Measurements from ENCODE around the gene MAP3K9.
"Not testable (repeated sequence)": the region's sequence is repeated elsewhere in the genome, so short reads cannot be mapped to it uniquely, and the experiment has no call there.

The MAP3K9 gene

DNA sequence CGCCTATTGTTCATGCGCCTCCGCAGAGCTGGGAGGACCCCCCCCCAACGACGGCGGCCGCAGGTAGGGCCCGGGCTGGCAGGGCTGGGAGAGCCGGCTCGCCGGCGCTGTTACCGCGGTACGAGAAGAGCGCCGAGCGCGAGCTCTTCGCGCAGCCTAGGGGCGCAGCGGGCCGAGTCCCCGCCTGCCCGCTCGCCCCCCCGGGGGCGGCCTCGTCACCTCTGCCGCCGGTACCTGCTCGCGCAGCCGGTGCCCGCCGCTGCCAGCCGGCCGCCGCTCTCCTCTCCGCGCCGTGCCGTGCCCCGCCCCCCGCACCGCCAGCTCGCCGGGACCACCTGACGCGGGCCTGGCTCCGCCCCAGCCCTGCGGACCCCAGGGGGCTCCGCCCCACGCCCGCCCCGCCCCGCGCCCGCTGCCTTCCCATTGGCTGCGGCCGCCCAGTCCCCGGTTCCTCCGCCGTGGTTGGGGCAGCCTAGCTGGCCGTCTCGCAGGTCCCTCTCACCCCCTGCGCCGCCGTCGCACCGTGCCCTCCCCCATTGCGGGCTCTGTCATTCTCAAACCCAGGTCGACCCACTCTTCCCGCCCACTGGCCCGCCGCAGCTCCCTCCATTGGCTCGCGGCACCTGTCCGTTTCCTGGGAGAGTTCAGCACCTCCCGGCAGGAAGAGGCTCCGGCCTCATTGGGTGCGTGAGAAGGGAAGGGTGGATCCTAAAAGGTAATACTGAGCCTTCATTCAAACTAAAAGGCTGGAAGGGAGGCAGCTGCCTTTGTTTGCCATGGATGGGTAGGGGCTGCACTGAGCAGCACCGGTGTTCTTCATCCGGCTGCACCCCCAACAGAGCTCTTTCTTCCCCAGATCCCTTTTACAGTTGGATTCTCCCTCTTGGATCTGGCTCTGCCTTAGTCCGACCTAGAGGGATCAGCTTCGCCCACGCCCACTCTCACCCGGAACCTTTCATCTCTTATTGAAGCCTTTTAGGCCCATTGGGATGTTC lies at the start of gene MAP3K9:
Gene MAP3K9 (minus strand): TSS at position 289 of the 995 bp plus-strand sequence. CDS start 342 bp downstream, outside the sequence.
- peak; percentile 99 for DNase-seq

DNA sequence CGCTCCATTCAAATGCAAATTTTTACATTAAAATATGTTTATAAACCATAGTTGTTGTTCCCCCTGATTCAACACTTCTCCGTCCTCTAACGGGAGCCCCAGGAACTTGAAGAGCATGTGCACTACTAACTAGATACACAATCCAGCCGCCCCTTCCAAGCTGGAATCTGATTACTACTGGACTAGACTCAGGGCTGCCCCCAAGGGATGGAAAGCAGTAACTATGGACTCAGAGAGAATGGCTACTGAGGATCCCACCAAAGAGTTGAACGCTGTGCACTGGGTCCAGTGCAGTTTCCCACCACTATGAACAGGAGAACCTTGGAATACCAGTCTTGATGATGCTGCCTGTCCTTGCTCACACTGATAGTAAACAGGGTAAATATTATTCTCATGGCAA lies 49.3 kb upstream of the MAP3K9 start:
- DNase-seq = no peak

DNA sequence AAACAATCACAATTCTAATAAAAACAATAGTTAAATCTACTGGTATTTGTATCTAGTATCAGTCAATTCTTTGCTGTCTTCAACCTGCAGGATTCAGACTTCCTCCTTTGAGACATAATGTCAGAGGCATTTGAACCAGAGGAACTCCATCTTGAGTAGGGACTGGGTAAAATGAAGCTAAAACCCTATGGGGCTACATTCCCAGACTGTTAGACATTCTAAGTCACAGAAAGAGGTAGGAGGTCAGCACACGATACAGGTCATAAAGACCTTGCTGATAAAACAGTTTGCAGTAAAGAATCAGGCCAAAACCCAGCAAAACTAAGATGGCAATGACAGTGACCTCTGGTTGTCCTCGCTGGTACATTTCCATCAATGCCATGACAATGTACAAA lies 48.2 kb upstream of the MAP3K9 start:
- DNase-seq = no peak

DNA sequence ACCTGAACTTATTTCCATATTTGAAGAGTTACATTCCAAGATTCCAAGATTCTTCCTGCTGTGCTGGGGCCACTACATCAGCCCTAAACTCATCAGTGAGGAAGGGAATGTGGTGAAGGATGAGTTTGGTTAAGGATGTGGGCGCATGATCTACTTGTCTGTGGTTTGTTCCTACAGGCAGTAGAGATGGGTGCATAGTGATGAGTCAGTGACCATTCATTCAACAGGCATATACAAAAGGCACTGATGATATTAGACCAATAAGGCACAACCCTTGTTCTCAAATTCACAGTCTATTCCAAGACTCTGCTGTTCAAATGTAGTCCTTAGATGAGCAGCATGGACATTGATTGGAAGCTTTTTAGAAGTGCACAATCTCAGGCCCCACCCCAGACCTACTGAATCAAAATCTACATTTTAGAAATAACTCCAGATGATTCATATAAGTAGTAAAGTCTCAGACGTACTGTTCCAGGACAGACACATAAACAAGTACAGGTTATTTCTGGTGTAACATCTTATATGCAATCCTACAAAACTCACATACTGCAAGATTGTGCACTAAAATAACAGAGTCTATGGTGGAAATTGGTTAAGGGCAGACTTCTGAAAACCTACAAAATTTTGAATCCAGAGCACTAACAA lies 47.7 kb upstream of the MAP3K9 start:
- DNase-seq = no peak

DNA sequence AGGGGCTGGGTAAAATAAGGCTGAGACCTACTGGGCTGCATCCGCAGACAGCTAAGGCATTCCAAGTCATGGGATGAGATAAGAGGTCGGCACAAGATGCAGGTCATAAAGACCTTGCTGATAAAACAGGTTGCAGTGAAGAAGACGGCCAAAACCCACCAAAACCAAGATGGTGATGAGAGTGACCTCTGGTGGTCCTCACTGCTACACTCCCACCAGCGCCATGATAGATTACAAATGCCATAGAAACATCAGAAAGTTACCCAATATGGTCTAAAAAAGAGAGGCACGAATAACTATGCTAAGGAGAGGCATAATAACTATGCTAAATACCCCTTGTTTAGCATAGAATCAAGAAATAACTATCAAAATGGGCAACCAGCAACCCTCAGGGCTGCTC lies 46.2 kb upstream of the MAP3K9 start:
- DNase-seq = no peak

DNA sequence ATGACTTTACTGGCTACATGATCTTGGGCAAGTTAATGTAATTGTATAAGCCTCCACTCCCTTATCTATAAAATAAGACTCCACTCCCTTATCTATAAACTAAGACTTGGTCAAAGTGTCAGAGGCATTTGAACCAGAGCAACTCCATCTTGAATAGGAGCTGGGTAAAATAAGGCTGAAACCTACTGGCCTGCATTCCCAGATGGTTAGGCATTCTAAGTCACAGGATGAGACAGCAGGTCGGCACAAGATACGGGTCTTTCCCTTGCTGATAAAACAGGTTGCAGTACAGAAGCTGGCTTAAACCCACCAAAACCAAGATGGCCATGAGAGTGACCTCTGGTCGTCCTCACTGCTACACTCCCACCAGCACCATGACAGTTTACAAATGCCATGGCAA lies 44.3 kb upstream of the MAP3K9 start:
- not testable (repeated sequence) for DNase-seq

DNA sequence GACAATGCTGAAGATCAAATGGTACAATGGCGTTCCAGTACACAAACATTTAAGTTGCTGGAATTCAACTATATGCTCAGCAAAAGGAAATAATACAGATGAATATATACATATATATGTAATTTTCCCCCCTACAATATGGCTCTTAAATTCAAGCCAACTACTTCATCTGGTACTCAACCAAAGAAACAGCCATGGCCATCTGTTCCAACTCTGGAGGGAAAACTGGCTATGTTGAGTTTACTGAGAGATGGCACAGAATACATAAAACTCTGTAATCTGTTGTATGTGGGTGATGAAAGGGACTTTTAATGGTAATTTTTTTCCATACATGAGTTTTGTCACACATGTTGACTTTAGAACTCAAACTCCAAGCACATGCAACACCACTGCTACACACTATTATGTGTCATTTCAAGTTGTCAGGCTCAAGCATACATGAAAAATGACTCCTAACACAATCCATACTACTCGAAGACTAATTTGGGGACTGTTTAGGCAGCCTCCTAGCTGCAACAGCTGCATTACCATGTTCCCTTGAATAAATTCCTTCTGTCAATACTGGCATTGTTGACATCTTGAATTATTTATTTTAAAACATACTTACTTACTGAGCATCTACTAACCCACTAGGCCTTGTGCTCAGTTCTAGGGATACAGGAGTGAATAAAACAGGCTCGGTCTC lies 38.2 kb upstream of the MAP3K9 start:
- no peak for DNase-seq

DNA sequence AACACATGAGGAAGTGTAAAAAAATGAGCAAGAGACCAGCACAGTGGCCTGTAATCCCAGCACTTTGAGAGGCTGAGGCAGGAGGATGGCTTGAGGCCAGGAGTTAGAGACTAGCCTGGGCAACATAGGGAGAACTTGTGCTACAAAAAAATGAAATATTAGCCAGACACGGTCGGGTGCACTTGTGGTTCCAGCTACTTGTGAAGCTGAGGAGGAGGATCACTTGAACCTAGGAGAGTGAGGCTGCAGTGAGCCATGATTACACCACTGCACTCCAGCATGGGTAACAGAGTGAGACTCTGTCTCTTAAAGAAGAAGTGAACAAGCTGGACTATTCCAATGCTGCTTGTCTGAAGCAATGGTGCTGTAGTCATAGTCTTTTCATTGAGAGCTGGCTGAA lies 36.3 kb upstream of the MAP3K9 start:
- no peak for DNase-seq

DNA sequence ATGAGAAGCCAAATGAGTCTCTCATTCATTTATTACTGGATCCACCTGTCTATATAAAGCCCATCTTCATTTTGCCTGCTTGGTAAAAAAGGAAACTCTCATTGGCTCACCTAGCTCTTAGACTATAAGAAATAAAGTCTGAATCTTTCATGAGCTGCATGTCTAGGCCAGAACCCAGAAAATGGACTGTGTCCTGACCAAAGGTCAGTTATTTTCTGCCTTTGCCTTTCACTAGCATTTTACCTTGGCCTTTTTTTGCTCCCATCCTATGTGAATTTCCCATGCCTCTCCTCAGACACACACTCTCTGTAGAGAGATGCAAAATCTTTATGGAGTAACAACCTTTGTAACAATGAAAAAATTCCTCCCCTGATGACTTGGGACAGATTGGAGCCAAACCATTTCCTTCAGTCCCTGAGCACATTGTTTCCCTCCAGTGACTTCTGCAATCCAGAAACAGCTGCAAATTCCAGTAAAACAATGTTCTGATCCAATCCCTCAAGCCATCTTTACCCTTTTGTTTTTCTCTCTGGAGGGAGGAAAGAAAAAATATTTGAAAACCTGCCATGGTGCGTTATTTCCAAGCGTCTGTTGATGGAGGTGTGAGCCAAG lies 33.6 kb upstream of the MAP3K9 start:
- no peak for DNase-seq

DNA sequence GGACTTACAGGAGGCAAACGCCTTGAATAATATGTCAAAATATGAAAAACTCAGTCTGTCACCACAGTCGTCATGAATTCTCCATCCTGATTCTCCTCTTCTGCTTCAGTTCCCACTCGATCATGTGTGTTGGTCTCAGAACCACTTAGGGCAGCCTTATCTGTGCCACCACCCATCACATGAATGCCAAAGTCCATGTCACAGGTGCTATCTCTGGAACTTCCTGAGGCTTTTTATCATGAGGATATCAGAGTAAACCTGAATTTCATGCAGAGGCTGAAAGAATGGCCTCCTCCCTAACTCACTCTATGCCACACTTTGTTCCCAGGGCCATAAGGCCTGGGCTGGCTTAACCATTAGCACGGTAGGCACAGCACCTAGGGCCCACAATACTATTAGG lies 28.8 kb upstream of the MAP3K9 start:
- no peak for DNase-seq

DNA sequence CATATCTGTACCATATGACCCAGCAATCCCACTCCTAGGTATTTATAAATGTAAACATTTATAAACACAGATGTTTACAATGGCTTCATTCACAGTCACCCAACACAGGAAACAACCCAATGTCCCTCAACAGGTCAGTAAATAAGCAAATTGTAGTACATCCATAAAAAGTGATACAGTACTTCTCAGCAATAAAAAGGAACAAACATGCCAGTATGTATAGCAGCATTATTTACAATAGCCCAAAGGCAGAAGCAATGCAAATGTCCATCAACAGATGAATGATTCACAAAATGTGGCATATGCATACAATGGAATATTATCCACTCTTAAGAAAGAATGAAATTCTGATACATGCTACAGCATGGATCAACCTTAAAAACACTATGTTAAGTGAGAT lies 27.6 kb upstream of the MAP3K9 start:
- no peak for DNase-seq

DNA sequence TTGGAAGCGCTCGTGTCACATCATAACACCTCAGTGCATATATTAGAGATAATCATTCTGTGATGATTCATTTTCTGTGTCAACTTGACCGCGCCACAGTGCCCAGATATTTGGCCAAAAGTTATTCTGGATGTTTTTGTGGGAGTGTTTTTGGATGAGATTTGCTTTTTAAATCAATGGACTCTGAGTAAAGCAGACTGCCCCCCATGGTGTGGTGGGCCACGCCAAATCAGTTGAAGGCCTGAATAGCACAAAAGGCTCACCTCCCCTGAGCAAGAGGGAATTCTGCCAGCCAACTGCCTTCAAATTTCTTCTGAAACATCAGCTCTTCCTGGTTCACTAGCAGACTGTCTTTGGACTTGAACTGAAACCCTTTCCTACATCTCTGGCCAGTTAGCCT lies 24.6 kb upstream of the MAP3K9 start:
- no peak for DNase-seq

DNA sequence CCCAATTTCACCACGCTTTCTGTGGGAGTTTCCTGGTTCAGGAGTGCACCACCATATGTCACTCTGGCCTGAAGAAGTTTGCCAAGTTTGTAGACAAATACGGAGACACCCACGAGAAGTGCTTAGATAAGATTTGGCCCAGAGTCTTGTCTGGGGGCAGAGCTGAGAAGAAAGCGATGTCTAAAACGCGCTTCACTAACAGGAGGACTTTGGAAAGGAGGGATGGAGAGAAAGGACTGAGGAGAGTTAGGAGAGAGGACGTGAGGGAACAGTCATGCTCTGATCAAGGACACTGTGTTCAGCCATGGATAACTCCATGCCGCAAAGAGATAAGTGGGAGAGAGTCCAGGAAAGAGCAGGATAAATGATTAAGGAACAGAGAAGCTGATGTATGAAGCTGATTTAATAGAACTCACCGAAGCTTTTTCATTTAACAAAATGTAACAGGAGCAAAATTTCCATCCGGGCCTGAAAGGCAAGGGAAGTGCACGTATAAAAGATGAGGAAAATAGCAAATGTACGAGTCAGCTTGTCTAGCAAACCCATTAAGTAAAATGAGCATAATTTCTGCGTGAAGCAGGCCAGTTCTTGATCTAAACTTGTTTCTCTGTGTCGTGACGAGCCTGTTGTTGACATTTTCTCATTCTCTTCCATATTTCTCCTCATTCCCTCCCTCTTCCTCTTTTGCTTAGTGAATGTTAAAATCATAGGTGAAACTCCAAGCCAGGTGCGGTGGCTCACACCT lies 23.4 kb upstream of the MAP3K9 start:
- no peak for DNase-seq

DNA sequence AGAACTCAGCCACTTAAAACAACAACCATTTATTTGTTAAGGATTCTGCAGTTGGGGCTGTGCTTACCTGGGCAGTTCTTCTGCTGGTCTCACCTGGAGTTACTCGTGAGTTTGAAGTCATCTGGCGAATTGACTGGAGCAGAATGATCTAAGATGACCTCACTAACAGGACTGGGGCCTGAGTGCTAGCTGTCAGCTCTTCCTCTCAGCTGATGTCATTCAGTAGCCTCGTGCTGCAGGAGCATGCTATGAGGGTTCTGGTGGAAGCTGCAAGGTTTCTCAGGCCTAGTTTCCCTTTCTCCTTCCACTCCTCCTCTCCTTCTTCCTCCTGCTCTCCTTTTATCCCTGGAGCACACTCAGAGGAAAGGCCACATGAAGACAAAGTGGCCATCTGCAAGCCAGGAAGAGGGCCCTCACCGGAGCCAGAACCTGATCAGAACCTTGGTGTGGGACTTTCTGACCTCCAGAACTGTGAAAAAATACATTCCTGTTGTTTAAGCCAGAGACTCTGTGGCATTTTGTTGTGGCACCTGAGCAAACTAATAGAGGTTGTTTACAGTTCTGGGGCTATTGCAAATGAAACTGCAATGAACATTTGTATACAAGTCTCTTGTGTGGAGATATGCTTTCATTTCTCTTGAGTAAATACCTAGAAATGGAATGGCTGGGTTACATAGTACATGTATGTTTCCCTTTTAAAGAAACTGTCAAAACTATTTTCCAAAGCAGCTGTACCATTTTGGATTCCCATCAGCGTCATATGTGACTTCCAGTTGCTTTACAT lies 21.9 kb upstream of the MAP3K9 start:
- DNase-seq = no peak

DNA sequence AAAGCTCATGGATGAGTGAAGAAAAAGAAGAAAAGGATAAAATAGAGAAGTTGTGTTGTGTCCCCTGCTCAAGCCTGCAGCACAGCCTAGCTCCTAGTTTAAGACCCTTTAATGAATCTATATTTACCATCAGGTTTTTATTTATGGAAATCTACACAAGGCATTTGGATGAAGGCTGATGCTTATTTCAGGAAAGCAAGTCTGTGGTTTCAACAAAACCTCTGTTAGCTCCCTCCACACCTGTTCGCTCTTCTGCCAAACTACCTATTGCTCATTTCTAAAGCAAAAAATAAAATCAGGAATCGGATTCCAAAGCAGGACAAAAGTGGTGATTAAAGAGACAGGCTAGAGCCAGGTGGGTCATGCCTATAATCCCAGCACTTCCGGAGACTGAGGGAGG lies 18.9 kb upstream of the MAP3K9 start:
- DNase-seq = no peak

DNA sequence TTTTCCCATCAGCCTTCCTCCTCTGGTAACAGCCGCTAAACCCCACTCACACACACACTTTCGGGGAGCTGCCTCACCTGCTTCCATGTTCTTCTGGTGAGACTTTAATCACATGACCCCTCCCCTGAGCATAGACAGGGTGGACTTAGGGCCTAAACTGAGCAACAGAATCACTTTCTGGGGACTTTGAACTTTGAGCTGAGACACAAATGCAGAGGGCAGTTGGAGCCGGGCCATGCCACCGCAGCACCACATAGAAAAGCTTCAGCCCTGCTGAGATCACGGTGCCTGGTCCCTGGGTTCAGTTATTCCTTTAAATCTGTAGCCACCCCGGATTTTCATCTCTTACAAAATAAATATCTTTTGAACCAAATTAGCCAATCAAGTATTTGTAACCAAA lies 18.4 kb upstream of the MAP3K9 start:
- DNase-seq = no peak

DNA sequence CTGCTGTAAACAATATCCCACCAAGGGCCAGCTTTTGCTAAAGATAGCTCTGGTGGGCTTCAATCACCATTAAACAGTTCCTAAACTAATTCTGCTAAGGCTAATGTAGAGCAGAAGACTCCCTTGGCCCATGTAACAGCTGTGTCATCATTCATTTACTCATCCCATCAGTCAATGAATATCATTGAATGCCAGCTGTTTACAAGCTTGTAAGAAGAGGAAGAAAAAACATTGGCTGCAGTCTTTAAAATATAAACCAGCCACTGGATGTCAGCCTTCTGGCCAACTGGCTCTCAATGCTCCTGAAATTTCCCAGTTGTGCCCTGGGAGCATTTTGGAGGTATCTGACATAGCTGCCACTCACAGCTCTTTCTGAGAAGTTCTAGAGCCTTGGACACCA lies 18.0 kb upstream of the MAP3K9 start:
- no peak for DNase-seq

DNA sequence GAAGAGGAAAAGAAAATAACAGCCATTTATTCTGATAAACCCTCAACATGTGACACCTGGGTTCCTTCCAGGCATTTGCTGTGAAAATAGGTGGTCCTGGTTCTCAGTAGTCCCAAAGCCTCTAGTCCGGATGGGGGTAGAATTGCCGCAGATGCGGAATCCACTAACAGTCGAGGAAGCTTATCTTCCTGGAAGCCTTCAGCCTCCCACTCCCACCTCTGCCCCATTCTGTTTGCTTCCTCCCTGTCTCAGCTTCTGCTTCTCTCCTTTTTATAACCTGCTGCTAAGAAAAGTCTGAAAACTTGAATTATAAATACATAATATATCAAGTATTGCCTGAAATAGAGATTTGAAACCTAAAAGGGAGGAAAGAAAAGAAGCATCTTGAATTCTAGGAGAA lies 14.0 kb upstream of the MAP3K9 start:
- no peak for DNase-seq

DNA sequence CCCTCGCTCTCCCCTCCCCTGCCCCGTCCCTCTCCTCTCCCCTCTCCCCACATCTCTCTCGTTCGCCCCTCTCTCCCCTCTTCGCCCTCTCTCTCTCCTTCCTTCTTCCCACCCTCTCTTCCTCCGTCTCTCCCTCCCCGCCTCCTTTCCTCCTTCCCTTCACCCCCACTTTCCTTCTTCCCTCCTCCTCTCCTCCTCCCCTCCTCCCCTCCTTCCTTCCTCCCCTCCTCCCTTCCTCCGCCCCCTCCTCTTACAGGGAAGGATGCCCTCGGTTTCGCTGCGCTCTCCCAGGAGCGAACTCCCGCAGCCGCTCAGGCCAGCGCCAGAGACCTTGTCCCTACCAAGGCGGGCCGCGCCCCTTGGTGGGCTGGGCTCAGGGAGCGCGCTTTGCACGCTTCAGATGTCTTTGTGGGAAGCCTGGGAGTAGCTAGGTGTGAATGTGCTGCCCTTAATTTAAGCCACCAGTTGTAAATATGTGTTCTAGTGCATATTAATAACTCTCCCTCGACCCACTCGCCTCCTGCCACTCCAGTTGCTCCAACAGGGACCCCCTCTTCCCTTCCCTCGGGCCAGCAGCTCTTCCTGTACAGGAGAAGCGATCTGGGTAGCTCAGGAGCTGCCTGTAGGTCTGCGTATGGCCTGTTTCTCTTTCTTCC lies 13.3 kb upstream of the MAP3K9 start:
- DNase-seq = peak; percentile 66

DNA sequence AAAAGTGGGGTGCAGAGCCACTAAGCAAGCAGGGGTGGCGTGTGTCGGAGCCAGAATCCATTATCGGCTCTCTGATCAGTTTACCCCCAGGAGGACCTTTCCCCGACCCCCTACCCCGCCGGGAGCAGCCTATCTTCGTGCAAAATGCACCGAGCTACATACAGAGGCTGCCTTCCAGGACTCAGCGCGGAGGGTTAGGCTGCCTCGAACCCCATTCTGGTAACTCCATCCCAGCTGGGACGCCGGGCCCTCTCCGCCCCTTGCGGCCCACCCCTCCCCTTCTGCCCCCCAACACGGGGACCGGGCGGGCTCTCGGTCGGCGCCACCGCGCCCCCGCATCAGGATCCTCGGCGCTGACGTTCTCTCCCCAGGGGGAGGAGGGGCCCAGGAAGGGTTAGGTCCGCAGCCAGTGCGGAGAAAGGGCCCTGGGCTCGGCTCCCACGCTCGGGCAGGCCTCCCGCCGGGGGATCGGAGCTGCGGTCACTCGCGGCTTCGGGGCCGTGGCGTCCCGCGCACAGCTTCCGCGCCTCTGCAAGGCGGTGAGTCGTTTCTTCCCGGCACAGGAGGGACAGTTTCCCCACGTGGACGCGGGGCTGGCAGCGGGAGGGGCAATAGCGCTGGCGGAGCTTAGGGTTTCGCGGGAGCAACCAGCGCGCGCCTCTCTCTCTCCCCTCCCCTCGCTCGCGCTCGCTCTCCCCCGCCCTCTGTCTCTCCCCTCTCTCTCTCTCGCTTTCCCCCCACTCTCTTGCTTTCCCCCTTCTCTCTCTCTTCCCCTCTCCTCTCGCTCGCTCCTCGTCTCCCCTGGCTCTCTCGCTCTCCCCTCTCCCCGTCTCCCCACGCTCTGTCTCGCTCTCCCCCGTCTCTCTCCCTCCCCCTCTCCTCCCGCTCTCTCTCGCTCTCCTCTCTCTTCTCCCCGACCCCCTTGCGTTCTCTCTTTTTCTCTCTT lies 12.5 kb upstream of the MAP3K9 start:
- peak; percentile 32 for DNase-seq

Measured in NCI-H1105 (cell line).